WTC11 (cell line): ENCODE data around the gene JSRP1.

Source experiments
- KAT7 ChIP-seq: sonication (generic); formaldehyde crosslinking; IDR thresholded peaks from 2 replicates; pipeline ENCODE4 v1.8.1; 2023; ENCODE audit warnings: missing genetic modification reagents, mild to moderate bottlenecking, borderline replicate concordance
- ZNF423 ChIP-seq: fragments of 250-450 bp; sonication (Bioruptor Pico); IDR thresholded peaks from 2 replicates; pipeline ENCODE4 v2.1.2; 2022; ENCODE audit warnings: mild to moderate bottlenecking, moderate library complexity
- TF ChIP-seq, protein P1 (sequence below): fragments of 200-600 bp; IDR thresholded peaks from 2 replicates; pipeline ENCODE4 v1.8.0; 2022; ENCODE audit warnings: antibody characterized with exemption
- TF ChIP-seq, protein P2 (sequence below): sonication (generic); formaldehyde crosslinking; IDR thresholded peaks from 2 replicates; pipeline ENCODE4 v1.8.0; 2022; ENCODE audit warnings: mild to moderate bottlenecking, missing genetic modification reagents

DNA sequence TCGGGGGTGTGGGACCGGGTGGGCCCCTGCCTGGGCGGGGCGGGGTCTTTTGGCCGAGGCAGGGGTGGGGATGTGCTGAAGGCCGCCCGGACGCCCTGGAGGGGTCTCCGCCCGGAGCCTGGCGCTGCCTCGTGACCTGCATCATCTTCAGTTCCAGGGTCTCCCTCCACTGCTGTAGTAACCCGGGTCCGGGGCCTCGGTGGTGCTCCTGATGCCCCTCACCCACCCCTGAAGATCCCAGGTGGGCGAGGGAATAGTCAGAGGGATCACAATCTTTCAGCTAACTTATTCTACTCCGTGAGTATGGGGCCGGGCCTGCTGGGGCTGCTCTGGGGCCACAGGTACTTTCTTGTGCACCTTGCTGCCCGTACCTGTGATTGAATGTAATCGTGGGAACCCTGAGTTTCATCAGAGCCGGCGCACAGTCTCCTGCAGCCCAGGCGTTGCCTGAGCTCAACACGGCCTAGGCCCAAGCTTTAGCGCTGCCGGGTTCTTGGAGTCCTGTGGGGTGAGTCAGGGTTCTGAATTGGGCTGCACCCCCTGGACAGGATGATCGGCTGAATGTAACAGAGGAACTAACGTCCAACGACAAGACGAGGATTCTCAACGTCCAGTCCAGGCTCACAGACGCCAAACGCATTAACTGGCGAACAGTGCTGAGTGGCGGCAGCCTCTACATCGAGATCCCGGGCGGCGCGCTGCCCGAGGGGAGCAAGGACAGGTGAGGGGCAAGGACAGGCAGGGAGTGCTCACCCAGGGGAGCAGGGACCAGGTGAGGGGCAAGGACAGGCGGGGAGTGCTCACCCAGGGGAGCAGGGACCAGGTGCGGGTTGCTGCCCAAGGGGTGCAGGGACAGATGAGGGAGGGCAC lies 15.3 kb upstream of the JSRP1 start:
- TF ChIP-seq, protein P1, sequence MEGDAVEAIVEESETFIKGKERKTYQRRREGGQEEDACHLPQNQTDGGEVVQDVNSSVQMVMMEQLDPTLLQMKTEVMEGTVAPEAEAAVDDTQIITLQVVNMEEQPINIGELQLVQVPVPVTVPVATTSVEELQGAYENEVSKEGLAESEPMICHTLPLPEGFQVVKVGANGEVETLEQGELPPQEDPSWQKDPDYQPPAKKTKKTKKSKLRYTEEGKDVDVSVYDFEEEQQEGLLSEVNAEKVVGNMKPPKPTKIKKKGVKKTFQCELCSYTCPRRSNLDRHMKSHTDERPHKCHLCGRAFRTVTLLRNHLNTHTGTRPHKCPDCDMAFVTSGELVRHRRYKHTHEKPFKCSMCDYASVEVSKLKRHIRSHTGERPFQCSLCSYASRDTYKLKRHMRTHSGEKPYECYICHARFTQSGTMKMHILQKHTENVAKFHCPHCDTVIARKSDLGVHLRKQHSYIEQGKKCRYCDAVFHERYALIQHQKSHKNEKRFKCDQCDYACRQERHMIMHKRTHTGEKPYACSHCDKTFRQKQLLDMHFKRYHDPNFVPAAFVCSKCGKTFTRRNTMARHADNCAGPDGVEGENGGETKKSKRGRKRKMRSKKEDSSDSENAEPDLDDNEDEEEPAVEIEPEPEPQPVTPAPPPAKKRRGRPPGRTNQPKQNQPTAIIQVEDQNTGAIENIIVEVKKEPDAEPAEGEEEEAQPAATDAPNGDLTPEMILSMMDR = no peak
- TF ChIP-seq KAT7 (CRISPR knock-in tag) = no peak
- TF ChIP-seq ZNF423 (CRISPR knock-in tag) = no peak
- TF ChIP-seq, protein P2, sequence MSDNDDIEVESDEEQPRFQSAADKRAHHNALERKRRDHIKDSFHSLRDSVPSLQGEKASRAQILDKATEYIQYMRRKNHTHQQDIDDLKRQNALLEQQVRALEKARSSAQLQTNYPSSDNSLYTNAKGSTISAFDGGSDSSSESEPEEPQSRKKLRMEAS (CRISPR knock-in tag) = no peak
